ENCODE measurements around the gene GSTT2.

DNA sequence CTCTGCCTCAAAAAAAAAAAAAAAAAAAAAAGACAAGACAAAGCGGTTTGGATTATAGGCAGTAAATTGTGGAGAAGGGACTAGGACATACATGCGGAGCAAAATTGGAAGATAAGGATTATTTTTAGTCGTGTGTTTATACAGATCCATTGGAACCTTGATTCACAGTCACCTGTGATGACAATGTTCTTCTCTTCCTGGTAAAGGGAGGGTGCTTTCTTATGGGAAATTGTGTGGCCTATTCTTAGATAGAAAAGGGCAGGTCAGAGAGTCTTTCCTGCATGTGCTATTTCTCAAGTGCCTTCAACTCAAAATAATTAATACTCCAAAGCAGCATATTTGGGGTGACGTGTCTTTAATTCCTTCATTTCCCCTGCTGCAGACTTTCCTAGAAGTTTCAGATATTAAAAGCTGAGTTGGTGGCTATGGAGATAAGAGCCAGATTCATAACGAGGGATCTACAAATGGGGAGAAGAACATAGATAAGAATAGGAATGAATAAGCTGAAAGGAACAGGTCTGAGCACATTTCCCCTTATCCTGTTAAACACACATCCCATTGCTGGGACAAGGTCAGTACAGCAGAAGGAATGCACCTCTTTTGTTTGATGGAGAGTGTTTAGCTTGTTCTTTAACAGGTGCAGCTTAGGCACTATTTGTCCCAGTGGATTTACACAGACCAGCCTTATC is 41.5 kb upstream of the GSTT2 start:
- TF ChIP-seq, protein P1, sequence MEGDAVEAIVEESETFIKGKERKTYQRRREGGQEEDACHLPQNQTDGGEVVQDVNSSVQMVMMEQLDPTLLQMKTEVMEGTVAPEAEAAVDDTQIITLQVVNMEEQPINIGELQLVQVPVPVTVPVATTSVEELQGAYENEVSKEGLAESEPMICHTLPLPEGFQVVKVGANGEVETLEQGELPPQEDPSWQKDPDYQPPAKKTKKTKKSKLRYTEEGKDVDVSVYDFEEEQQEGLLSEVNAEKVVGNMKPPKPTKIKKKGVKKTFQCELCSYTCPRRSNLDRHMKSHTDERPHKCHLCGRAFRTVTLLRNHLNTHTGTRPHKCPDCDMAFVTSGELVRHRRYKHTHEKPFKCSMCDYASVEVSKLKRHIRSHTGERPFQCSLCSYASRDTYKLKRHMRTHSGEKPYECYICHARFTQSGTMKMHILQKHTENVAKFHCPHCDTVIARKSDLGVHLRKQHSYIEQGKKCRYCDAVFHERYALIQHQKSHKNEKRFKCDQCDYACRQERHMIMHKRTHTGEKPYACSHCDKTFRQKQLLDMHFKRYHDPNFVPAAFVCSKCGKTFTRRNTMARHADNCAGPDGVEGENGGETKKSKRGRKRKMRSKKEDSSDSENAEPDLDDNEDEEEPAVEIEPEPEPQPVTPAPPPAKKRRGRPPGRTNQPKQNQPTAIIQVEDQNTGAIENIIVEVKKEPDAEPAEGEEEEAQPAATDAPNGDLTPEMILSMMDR (IDR thresholded peaks at IDR 0.05), result no peak
- TF ChIP-seq POLR2A (IDR thresholded peaks at IDR 0.05), result no peak
